ENCODE measurements around the gene RIMKLA.
A peak's percentile ranks its signal among the peaks of the same experiment; 100 is the strongest.

The RIMKLA gene

DNA sequence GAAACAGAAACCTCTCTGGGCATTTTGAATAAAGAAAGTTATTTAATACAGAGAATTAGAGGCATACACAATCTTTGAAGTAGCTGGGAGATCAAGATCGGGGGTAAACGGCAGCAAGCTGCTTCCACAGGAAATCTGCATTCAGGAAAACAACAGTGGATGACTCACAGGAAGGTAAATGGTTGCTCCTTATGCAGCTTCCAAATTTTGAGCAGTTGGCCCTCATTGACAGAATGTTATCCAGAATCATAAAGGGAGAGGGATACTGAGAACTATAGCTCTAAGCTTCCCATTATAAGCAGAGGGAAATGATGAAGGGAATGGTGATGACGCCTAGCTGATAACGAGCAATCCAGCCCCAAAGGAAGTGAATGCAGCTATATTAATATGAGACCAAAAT lies 46.6 kb downstream of the RIMKLA start:
- no peak for DNase-seq (ENCODE audit: low read depth in 3 of 3)

DNA sequence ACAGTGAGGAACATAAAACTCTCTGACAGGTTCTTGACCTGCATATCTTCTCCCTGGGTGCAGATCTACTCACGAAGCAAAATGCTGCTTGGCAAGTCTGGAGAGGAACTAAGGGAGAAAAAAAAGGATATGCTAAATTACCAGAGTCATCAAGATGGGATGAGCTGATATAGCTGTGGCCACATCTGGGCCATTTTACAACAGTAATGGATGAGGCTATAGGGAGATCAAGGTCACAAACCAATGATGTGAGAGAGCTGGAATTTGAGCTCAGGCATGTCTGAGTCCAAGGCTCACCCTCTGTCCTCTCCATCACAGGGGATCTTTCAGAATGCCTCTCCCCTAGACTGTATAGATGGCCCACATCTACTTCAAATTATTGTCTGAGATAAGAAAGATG lies 49.0 kb downstream of the RIMKLA start:
- no peak for DNase-seq (ENCODE audit: low read depth in 3 of 3)

DNA sequence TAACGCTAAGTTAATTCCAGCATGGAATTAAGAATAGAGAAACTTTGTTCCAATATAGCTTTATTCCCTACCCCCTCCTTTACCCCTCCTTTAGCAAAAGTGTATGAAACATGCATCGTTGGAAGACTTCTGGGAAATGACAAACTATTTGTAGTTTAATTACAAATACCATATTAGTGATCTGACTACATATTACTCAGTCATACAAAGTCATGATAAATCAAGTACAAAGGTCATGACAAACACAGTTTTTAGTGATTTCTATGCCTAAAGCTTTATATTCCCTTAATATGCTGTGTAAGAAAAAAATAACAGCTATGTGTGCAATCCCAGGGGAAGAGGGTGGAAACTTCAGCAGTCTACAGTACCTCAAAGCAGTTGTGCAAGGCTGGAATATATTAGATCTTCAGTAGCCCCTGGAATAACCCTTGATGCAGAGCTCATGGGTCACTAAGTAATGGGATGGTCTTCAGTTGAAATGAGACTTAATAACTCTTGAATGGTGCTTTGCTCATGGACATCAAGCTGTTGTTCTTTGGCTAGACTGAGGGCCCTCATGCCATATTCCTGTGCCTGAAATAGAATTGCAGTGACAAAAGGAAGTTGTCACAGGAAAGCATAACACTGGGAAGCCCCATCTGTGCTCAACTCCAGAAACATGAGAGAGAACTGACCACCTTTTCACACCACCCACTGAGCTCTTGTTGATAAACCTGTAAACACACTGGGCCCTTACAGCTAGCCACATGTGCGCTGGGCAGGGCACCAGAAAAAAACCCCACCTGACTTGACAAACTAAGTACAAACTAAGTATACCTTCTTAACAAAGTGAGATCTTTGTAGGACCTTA lies 49.9 kb downstream of the RIMKLA start:
- no peak for DNase-seq (ENCODE audit: low read depth in 3 of 3)

DNA sequence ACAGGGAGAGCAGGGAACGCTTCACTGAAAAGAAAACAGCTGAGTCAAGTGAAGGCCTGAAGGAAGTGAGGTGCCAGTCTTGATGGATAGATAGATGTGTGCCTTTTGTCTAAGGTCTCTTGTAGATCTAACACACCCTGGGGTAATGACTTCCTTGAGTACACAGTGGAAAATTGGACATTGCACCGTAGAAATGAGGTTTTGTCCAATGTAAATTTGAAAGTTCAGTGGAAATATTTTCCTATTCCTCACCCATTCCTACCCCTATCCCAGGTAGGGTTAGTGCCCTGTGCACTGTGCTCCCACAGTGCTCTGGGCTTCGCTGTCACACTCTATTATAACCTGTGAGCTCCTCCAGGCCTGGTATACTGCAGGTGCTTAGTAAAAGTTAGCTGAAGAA lies 50.9 kb downstream of the RIMKLA start:
- DNase-seq (ENCODE audit: low read depth in 3 of 3), result no peak

DNA sequence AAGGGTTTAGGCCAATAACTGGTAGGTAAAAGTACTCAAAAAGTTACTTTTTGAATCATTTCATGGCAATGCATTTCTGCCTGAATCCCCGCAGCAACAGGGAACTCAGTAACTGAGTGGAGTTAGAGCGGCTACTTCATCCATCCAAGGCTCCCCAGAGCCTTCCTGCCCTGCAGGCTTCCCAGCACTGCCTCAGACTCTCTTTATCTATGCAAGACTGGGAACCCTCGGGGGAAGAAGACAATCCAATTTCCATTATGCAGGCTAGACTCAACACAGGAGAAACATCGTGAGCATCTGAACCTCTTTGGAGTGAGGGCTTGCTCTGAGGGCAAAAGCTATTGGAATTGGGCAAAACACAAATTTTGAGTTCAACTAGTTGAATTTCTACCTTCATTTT lies 52.1 kb downstream of the RIMKLA start:
- no peak for DNase-seq (ENCODE audit: low read depth in 3 of 3)

DNA sequence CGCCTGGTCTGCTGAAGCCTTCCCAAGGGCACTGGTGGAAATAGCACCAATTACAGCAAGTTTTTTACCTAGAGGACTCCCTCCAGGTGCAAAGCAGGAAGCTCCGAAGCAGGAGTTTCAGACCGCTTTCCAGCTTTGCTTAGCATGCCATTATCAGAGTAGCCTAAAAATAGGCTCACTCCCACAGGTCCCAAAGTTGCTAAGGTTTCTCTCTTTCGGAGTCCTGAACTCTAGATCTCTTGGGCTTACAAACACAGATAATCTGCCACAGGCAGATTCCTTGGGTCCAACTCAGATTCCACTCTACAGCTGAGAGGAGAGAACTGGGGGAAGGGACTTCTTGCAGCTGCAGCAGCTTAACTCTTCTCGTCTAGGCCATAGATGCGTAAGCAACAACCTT lies 52.8 kb downstream of the RIMKLA start:
- DNase-seq (ENCODE audit: low read depth in 3 of 3), result no peak

DNA sequence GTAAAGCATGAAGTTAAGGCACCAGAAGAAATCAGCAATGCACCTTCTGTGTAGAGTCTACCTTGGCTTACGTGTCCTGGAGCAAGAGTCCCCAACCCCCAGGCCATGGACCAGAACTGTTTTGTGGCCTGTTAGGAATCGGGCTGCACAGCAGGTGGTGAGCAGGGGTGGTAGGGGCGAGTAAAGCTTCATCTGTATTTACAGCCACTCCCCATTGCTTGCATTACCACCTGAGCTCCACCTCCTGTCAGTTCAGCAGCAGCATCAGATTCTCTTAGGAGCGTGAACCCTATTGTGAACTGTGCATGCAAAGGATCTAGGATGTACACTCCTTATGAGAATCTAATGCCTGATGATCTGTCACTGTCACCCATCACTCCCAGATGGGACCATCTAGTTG lies 53.7 kb downstream of the RIMKLA start:
- DNase-seq (ENCODE audit: low read depth in 3 of 3), result no peak

DNA sequence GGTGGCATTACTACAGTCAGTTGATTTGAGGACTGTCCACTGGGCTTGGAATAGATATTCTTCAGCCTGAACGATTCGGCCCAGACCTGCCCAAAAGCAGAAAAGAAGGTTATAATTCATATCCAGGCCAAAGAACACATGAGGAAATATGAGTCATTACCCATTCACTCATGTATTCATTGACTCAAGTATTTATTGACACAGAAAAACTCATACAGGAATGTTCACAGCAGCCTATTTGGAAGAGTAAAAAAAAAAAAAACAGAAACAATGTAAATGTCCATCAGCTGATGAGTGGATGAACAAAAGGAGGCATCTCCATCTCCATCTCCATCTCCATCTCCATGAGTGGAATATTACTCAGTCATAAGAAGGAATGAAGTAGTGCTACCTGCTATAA lies 59.3 kb downstream of the RIMKLA start:
- DNase-seq (ENCODE audit: low read depth in 3 of 3), result no peak

DNA sequence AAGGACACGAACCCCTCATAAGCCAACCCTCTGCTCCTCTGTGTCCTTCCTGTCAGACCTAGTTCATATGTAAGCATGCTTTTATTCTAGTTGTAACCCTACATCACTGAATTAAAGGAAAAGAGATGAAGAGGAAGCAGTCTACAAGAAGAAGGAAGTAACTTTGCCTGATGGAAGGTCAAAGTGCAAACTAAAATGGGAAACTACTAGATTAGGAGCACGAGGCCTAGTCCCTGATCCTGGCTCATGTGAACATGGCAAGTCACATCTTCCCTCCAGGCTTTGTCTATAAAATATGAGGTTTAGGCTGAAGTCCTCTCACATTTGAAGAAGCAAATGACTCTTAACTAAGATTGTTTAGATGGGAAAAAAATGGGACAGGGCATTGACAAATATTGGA lies 62.1 kb downstream of the RIMKLA start:
- DNase-seq (ENCODE audit: low read depth in 3 of 3), result no peak

DNA sequence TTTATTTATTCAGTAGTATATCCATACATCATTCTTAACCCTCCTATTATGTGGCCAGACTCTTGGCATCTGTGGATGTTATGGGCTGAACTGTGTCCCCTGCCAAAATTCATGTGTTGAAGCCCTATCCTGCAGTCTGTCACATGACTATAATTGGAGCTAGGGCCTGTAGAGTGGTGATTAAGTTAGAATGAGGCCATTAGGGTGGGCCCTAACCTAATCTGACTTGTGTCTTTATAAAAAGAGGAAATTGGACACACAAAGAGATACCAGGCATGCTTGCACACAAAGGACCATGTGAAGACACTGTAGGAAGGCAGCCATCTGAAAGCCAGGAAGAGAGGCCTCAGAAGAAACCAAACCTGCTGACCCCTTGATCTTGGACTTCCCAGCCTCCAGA lies 68.7 kb downstream of the RIMKLA start:
- no peak for DNase-seq (ENCODE audit: low read depth in 3 of 3)

DNA sequence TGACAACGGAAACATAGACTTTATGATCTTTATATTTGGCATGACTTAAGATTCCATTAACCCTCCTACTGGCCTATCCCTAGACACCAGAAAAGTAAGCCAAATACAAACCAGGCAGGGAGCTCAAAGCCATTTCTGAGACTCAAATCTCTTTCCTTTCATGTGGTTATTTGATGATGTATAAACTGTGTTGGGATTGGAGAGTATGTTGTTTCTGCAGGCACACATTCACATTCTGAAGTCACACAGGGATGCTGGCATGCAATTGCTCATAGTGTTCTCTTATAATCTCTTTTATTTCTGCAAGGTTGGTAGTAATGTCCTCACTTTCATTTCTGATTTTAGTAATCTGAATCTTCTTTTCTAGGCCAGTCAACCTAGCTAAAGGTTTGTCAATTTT lies 69.5 kb downstream of the RIMKLA start:
- no peak for DNase-seq (ENCODE audit: low read depth in 3 of 3)

DNA sequence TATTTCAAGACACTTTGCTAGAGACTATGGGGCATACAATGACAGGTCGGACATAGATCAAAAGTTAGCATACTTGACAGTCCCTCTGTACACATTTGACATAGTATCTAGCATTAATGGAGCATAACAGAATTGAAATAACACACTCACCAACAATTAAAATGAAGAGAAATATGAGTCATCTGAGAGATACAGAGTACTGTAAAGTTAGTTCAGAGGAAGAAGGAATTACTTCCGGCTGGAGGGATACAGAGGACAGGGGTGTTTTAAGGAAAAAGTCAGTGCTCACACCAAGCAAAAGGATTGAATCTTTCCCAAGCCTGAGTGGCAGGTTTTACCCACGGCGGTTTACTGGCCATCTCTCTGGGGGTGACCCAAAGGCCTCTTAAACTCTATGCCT lies 72.8 kb downstream of the RIMKLA start:
- no peak for DNase-seq (ENCODE audit: low read depth in 3 of 3)

DNA sequence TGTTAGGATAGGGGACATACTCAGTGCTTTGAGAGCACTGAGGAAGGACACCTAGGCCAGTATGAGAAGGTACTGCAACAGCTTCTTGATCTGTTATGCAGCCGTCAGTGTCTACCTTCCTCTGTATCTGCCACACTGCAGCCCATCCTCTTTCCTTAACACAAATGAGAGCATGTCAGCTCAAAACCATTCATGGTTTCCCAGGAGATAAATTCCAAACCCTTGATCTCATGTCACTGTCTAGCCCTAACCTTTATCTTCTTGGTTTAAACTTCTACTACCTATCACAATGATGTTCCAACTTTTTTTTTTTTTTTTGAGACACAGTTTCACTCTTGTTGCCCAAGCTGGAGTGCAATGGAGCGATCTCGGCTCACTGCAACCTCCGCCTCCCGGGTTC lies 73.8 kb downstream of the RIMKLA start:
- DNase-seq (ENCODE audit: low read depth in 3 of 3), result no peak

DNA sequence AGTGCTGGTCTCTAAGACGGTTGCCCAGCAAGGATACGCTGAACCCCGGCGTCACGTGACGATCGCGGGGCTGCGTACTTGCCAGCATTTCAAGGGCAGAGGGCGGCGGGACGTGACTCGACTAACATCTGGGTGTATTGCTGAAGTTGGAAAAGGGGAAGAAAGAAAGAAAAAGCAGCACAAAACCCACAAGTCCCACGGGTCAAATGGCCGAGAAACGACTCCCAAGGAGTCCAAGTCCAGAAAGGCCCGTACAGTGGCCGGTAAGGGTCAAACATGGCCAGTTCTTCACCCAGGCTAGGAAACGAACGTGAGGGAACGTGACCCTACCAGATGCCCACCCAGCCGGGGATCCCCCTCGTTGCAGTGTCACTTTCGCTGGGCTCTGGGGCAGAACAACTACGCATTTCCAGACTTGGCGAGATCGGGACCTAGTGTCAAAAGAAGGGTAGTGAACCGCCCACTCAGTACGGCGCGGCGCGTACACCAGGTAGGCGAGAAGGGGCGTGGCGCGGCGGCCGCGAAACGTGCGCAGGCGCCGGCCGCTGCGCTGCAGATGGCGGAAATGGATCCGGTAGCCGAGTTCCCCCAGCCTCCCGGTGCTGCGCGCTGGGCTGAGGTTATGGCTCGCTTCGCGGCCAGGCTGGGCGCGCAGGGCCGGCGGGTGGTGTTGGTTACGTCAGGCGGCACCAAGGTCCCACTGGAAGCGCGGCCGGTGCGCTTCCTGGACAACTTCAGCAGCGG lies 75.6 kb downstream of the RIMKLA start, which contains the start of the genes PPCS and ZMYND12:
Gene PPCS, plus strand, starts transcription at position 534 of the 744 bp plus-strand sequence. Its CDS starts 23 bp downstream, at position 557.
Gene ZMYND12, minus strand, starts transcription at position 13 of the 744 bp plus-strand sequence. CDS start 25 bp downstream, outside the sequence.
- peak; percentile 86 to 93 (median 89) for DNase-seq (ENCODE audit: low read depth in 3 of 3)

DNA sequence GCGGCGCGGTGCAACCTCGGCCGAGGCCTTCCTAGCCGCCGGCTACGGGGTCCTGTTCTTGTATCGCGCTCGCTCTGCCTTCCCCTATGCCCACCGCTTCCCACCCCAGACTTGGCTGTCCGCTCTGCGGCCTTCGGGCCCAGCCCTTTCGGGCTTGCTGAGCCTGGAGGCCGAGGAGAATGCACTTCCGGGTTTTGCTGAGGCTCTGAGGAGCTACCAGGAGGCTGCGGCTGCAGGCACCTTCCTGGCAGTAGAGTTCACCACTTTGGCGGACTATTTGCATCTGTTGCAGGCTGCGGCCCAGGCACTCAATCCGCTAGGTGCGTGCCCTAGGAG lies 76.1 kb downstream of the RIMKLA start:
- peak; percentile 27 to 54 (median 30) for DNase-seq (ENCODE audit: low read depth in 3 of 3)

DNA sequence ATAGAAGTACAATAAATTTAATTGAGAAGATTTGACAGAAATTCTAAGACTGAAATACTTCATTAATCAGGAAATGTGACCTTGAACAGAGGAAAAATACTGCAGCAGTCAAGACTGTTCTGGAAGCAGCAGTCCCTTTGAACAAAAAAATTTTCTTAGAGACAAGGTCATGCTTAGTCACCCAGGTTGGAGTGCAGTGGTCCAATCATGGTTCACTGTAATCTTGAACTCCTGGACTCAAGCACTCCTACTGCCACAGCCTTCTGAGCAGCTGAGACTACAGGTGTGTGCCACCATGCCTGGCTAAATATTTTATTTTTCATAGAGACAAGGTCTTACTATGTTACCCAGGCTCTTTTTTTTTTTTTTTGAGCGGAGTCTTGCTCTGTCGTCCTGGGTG lies 80.6 kb downstream of the RIMKLA start:
- no peak for DNase-seq (ENCODE audit: low read depth in 3 of 3)

DNA sequence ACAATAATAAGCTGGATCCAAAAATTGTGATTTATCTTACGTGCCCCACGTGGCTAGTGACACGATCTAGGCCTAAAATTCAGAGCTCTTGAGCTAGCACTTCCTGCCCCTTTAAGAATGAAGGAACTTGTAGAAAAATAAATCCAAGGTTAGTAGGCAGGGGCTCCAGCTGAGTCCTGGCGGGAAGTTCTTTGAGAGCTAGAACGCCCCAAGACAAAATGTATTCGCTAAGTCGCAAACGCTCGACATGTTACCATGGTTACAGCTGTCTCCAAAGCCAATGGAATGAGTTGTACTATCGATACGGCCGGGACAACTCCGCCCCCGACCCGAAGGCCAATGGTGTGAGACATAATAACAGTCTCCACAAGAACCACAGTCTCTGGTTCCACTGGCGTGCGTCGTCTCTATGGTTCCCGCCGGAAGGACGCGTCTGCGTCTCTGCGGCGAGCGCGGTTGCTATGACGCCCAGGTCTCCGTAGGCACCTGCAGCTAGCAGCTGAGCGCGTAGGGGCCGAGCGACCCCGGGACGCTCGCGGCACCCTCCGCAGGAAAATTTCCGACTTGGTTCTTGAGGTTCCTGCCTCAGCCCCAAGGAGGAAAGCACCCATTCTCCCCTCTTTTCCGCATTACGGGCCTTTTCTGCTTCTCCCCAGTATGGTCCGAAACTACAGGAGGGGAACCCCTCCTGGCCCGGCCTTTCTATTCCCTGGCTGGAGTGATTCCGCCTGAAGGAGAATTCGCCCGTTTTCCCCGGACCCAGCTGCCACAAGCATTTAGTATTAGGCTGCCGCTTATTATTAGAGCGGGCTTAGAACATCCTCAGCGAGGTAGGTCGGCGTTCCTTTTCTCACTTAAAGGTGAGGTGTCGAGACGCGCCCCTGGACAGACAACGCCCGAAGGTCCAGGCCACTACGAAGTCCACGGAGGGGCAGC lies 82.5 kb downstream of the RIMKLA start, which contains the start of gene CCDC30:
Gene CCDC30, plus strand, starts transcription at position 459 of the 936 bp plus-strand sequence. CDS start 17,266 bp downstream, outside the sequence.
- peak; percentile 88 to 95 (median 94) for DNase-seq (ENCODE audit: low read depth in 3 of 3)

DNA sequence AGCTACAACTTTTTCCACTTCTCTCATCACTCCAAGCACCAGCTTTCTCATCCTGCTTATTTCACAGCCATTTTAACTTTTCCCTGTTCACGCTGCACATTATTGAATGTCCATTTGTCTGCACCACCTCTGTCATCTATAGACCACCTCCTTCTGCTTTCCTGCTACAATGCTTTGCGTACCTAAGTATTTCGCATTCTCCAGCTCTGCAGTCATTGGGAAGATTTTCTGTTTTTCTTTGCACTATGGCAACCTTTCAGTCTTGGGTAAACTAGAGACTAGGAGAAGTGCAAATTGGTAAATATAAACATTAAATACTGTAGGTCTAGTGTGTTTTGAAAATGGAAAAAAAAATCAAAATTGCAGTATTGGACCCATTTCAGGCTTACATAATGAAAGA lies 83.3 kb downstream of the RIMKLA start:
- DNase-seq (ENCODE audit: low read depth in 3 of 3), result no peak

DNA sequence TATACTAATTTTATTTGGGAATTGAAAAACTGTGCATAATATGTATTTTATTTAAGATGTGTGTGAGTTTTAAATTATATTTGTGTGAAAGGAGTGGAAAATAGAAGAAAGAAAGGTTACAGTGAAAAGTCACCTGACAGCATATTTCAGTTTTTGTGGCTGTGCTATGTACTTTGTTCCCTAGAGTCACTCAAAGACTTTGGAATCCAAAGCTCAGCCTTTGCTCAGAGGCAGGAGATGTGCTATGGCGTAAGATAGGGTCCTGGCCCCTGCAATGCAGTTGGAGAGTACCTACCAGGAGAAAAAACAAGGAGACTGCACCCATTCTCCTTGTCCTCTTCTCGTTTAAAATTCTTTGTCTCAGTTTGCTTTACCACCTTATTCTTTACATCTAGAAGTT lies 85.4 kb downstream of the RIMKLA start:
- no peak for DNase-seq (ENCODE audit: low read depth in 3 of 3)

DNA sequence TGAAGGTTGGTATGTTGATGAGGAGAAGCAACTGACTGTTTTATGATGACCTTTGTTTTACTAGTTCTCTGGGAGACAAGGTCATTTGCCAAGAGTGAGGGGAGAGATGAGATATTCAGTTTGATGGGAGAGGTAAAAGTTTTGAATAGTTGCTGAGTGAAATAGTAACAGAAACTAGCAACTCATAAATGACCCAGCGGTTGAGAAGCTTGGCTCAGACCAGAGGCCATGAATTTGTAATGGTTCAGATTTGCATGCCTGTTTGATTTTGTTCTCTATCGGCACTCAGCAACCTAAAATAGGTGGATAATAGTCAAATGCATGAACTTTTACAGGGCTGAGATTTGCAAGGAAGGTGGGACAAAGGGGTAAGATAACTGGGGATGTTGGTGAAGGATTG lies 89.1 kb downstream of the RIMKLA start:
- DNase-seq (ENCODE audit: low read depth in 3 of 3), result no peak

All from stimulated activated CD4-positive, alpha-beta T cell treated with anti-CD3 and anti-CD28 coated beads, TNF-alpha, amount 100 ng/mL, for 24 hours (primary cell).